WERI-Rb-1 (cell line): ENCODE results near the gene USP9Y.

Source experiments
- DNase-seq: peaks from one replicate; pipeline ENCODE4 v3.0.0-alpha.2; 2020
- H3K27ac ChIP-seq: fragments of 250-450 bp; sonication (Bioruptor Pico); 2 replicates; pipeline ENCODE4 v1.5.1; 2020; ENCODE audit warnings: mild to moderate bottlenecking, moderate library complexity
- H3K27me3 ChIP-seq: fragments of 250-450 bp; sonication (Bioruptor Pico); 2 replicates; pipeline ENCODE4 v1.5.1; 2021; ENCODE audit warnings: mild to moderate bottlenecking, low read depth, moderate library complexity; ENCODE audit not compliant: insufficient read depth, severe bottlenecking
- H3K36me3 ChIP-seq: fragments of 250-450 bp; sonication (Bioruptor Pico); 2 replicates; pipeline ENCODE4 v1.5.1; 2020; ENCODE audit warnings: mild to moderate bottlenecking, moderate library complexity
- H3K4me3 ChIP-seq: 2 replicates; pipeline ENCODE4 v1.5.1; 2011; ENCODE audit warnings: low read depth, mild to moderate bottlenecking, control low read depth, low read length
- H3K9me3 ChIP-seq: fragments of 250-450 bp; sonication (Bioruptor Pico); 2 replicates; pipeline ENCODE4 v1.5.1; 2021; ENCODE audit warnings: mild to moderate bottlenecking, moderate library complexity; ENCODE audit not compliant: severe bottlenecking
- CTCF ChIP-seq: IDR thresholded peaks from 2 replicates; pipeline ENCODE4 v1.5.1; 2011; ENCODE audit warnings: low read depth, mild to moderate bottlenecking, control low read depth, inconsistent platforms, low read length

Gene USP9Y

GRCh38 chrY:12749293-12749692 lies 48.3 kb downstream of the USP9Y start:
- no peak for TF ChIP-seq CTCF
- Histone ChIP-seq H3K4me3 (no peak overlapping the region), H3K36me3 (no peaks in the 10 kb centered on the region), H3K27ac (no peak overlapping the region), H3K27me3 (no peaks in the 10 kb centered on the region), H3K9me3 (no peaks in the 10 kb centered on the region)
- no peak for DNase-seq

- Histone ChIP-seq H3K4me3 (no peak overlapping the region), H3K36me3 (no peaks in the 10 kb centered on the region), H3K27me3 (no peaks in the 10 kb centered on the region), H3K27ac (no peak overlapping the region), H3K9me3 (no peaks in the 10 kb centered on the region)
- DNase-seq = no peak
- TF ChIP-seq CTCF = no peak
Measured at GRCh38 chrY:12752856-12753255, 51.8 kb downstream of the USP9Y start.

- Histone ChIP-seq H3K27ac (no peak overlapping the region), H3K9me3 (no peaks in the 10 kb centered on the region), H3K36me3 (no peaks in the 10 kb centered on the region), H3K4me3 (no peak overlapping the region), H3K27me3 (no peaks in the 10 kb centered on the region)
- TF ChIP-seq CTCF = no peak
- DNase-seq = no peak
Measured at GRCh38 chrY:12756021-12756420, 55.0 kb downstream of the USP9Y start.

GRCh38 chrY:12765976-12766375 lies 64.9 kb downstream of the USP9Y start:
- no peak overlapping the region for H3K27ac ChIP-seq
- no peaks in the 10 kb centered on the region for H3K27me3 ChIP-seq
- no peak overlapping the region for H3K4me3 ChIP-seq
- no peaks in the 10 kb centered on the region for H3K9me3 ChIP-seq
- TF ChIP-seq CTCF = no peak
- no peaks in the 10 kb centered on the region for H3K36me3 ChIP-seq
- DNase-seq = no peak

GRCh38 chrY:12784521-12784920 lies 83.5 kb downstream of the USP9Y start:
- Histone ChIP-seq H3K27ac (no peak overlapping the region), H3K9me3 (no peaks in the 10 kb centered on the region), H3K36me3 (no peaks in the 10 kb centered on the region), H3K27me3 (no peaks in the 10 kb centered on the region), H3K4me3 (no peak overlapping the region)
- DNase-seq = no peak
- TF ChIP-seq CTCF = no peak

- H3K9me3 ChIP-seq = no peaks in the 10 kb centered on the region
- TF ChIP-seq CTCF = no peak
- H3K27ac ChIP-seq = no peak overlapping the region
- H3K36me3 ChIP-seq = no peaks in the 10 kb centered on the region
- DNase-seq = no peak
- H3K27me3 ChIP-seq = no peaks in the 10 kb centered on the region
- no peak overlapping the region for H3K4me3 ChIP-seq
Measured at GRCh38 chrY:12793999-12794398, 93.0 kb downstream of the USP9Y start.
